Measurements from ENCODE around the gene BANP. TPM values are rescaled to one million over a fixed set of nuclear protein-coding genes. Genes with fewer than 3 reads are reported as not detected.
"Not testable (repeated sequence)": the region's sequence is repeated elsewhere in the genome, so short reads cannot be mapped to it uniquely, and the experiment has no call there.

Gene BANP
- total RNA-seq, 5 donors from 2014 or later (not counting 1 experiment from before 2014, with no cell fraction given), result 57.1 to 81.9 (median 69.4) TPM

DNA sequence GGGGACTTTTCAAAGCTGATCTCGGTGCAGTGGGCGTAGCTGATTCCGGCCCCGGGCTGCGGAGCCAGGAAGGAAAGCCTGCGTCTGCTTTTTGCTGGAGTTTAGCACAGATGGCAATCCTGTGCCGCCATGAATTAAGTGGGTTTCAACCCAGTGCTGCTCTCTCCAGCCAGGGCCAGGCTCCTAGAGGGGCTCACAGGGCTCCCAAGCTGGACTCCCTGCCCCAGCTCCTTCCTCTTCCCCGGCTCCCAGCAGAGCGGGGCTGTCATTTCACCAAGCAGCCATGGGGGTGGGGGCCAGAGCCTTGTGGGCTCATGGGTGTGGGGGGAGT lies 140.7 kb downstream of the BANP start:
- POLR2A ChIA-PET; H3K4me3 ChIP-seq (ENCODE audit: control insufficient read depth in 1 of 2, extremely low read depth in 1 of 2, low read length in 1 of 2); DNase-seq; H3K36me3 Mint-ChIP-seq; H3K27me3 Mint-ChIP-seq; H3K4me3 Mint-ChIP-seq; ATAC-seq (replicated peaks in 1 of 4); H3K27ac ChIP-seq (ENCODE audit: low read length); H3K9me3 Mint-ChIP-seq; H3K4me1 Mint-ChIP-seq; CTCF ChIA-PET; H3K4me1 ChIP-seq (ENCODE audit: control insufficient read depth in 1 of 2, extremely low read depth in 1 of 2, insufficient read depth in 2 of 2, low read length in 2 of 2); H3K9me3 ChIP-seq; H3K27me3 ChIP-seq (replicated peaks in 1 of 2; ENCODE audit: control insufficient read depth in 2 of 2, extremely low read depth in 1 of 2, insufficient read depth in 2 of 2, low read length in 1 of 2); H3K36me3 ChIP-seq (ENCODE audit: control insufficient read depth in 2 of 2, extremely low read depth in 1 of 2, insufficient read depth in 1 of 2, low read length in 1 of 2); H3K27ac Mint-ChIP-seq: not testable (repeated sequence)
- 29% methylated on average over 7 of the region's 9 CpGs for whole genome bisulfite sequencing (ENCODE audit: insufficient coverage)

DNA sequence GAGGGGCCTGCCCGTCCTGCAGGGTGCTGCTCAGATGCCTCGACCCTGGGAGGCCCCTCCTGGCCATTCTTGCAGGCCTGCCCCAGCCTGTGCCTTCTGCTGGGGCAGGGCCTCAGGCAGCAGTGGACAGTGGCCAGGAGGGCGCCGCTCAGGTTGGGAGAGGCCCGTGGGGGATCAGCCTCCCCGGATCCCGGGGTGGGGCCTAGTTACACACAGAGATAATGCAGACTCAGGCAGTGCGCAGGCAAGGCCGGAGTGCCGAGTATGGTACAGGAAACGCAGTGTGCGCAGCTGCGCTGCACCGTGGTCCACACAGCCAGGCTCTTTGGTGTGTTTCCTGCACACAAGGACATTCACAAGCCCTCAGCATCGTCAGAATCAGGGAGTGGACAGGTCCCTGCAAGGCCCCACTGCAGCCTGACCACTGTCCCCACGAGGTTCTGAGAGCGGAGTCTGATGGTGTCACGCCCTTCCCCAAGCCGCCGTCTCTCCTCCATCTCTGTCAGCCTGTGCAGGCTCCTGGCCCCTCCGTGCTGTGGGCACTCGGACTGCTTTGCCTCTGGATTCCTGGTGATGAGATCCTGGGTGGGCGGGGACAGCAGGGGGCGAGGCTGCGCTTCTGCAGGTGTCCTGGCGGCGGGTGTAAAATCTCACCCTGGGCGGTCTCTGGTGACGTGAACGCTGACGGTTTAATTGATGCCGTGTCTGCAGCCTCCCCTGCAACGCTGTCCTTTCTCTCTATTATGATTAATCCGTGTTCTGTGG lies 141.7 kb downstream of the BANP start:
- H3K36me3 ChIP-seq (ENCODE audit: control insufficient read depth in 2 of 2, extremely low read depth in 1 of 2, insufficient read depth in 1 of 2, low read length in 1 of 2); H3K9me3 ChIP-seq; H3K27me3 ChIP-seq (replicated peaks in 1 of 2; ENCODE audit: control insufficient read depth in 2 of 2, extremely low read depth in 1 of 2, insufficient read depth in 2 of 2, low read length in 1 of 2); H3K4me3 Mint-ChIP-seq; H3K27ac ChIP-seq (ENCODE audit: low read length); ATAC-seq (replicated peaks in 1 of 4); H3K27me3 Mint-ChIP-seq; H3K4me1 Mint-ChIP-seq; DNase-seq; H3K4me3 ChIP-seq (ENCODE audit: control insufficient read depth in 1 of 2, extremely low read depth in 1 of 2, low read length in 1 of 2); POLR2A ChIA-PET; H3K4me1 ChIP-seq (ENCODE audit: control insufficient read depth in 1 of 2, extremely low read depth in 1 of 2, insufficient read depth in 2 of 2, low read length in 2 of 2); H3K36me3 Mint-ChIP-seq; H3K27ac Mint-ChIP-seq; H3K9me3 Mint-ChIP-seq; CTCF ChIA-PET: not testable (repeated sequence)
- WGBS (ENCODE audit: insufficient coverage), result 91% methylated on average over 16 of the region's 34 CpGs

DNA sequence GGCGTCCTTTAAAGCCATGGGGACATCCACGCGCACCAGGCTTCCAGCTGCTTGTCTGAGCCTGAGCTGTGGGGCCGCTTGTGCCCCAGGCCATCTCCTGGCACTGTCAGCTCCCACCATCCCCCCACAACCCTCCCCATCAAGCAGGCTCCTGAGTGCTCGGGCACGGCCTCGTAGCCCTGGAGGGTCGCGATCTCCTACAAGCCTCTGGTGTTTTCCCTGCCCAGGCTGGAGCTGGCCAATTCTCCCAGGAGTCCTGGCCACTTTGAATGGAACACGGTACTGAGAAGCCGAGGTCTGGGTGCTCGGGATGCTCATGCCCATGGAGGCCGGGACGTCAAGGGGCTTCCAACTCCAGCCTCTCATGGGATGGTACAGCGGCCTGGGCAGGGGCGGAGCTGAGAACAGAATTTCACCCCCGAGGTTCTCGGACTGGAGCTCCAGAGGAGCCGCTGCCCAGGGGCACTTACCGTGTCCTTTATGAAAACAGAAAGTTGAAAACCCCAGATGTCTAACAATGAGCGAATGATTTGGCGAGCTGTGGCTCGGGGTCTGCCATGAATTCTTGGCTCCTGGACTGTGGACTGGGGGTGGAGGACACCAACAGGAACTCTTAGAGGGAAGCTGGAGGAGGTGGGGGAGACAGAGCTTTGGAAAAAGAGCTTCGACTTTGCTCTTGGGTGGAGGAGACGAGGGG lies 142.5 kb downstream of the BANP start:
- ATAC-seq (replicated peaks in 1 of 4); H3K9me3 Mint-ChIP-seq; H3K4me3 Mint-ChIP-seq; H3K27me3 Mint-ChIP-seq; H3K9me3 ChIP-seq; POLR2A ChIA-PET; H3K4me1 ChIP-seq (ENCODE audit: control insufficient read depth in 1 of 2, extremely low read depth in 1 of 2, insufficient read depth in 2 of 2, low read length in 2 of 2); DNase-seq; H3K36me3 Mint-ChIP-seq; H3K27ac Mint-ChIP-seq; H3K27me3 ChIP-seq (replicated peaks in 1 of 2; ENCODE audit: control insufficient read depth in 2 of 2, extremely low read depth in 1 of 2, insufficient read depth in 2 of 2, low read length in 1 of 2); H3K36me3 ChIP-seq (ENCODE audit: control insufficient read depth in 2 of 2, extremely low read depth in 1 of 2, insufficient read depth in 1 of 2, low read length in 1 of 2); H3K4me1 Mint-ChIP-seq; H3K4me3 ChIP-seq (ENCODE audit: control insufficient read depth in 1 of 2, extremely low read depth in 1 of 2, low read length in 1 of 2); H3K27ac ChIP-seq (ENCODE audit: low read length); CTCF ChIA-PET: not testable (repeated sequence)
- 96% methylated on average over 13 of the region's 25 CpGs for WGBS (ENCODE audit: insufficient coverage)

DNA sequence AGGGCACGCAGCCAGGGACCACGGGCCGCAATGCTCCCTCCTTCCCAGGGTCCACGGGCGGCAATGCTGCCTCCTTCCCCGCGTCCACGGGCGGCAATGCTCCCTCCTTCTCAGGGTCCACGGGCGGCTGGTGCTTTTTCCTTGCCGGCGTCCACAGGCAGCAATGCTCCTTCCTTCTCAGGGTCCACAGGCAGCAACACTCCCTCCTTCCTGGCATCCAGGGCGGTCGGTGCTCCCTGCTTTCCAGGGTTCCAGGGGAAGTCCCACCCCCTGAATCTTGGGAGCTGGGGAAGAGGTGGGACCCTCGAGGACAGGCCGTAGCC lies 143.0 kb downstream of the BANP start:
- H3K4me3 ChIP-seq (ENCODE audit: control insufficient read depth in 1 of 2, extremely low read depth in 1 of 2, low read length in 1 of 2); ATAC-seq (replicated peaks in 1 of 4); H3K9me3 ChIP-seq; H3K27ac Mint-ChIP-seq; DNase-seq; H3K4me1 Mint-ChIP-seq; H3K9me3 Mint-ChIP-seq; H3K27me3 ChIP-seq (replicated peaks in 1 of 2; ENCODE audit: control insufficient read depth in 2 of 2, extremely low read depth in 1 of 2, insufficient read depth in 2 of 2, low read length in 1 of 2); CTCF ChIA-PET; H3K36me3 Mint-ChIP-seq; H3K4me3 Mint-ChIP-seq; POLR2A ChIA-PET; H3K27ac ChIP-seq (ENCODE audit: low read length); H3K4me1 ChIP-seq (ENCODE audit: control insufficient read depth in 1 of 2, extremely low read depth in 1 of 2, insufficient read depth in 2 of 2, low read length in 2 of 2); H3K36me3 ChIP-seq (ENCODE audit: control insufficient read depth in 2 of 2, extremely low read depth in 1 of 2, insufficient read depth in 1 of 2, low read length in 1 of 2): not testable (repeated sequence)
- peaks cover 8 to 13% of the 10 kb centered on the region in 2 donors for H3K27me3 Mint-ChIP-seq
- 95% methylated on average over 14 of the region's 17 CpGs for WGBS (ENCODE audit: insufficient coverage)

DNA sequence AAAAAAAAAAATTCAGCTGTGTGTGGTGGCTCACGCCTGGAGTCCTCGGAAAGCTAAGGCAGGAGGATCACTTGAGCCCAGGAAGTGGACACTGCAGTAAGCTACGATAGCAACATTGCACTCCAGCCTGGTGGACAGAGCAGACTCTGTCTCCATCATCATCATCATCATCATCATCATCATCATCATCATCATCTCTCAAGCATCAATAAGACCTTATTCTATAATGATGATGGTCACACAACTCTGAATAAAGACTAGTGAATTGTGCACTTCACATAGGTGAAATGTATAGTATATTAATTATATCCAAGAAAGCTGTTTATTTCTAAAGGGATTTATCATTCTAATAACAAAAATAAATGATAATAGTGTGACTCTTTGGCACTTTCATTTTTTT lies 143.7 kb downstream of the BANP start:
- peaks cover 12 to 18% of the 10 kb centered on the region in 2 donors for H3K27me3 Mint-ChIP-seq
- H3K4me1 ChIP-seq (ENCODE audit: control insufficient read depth in 1 of 2, extremely low read depth in 1 of 2, insufficient read depth in 2 of 2, low read length in 2 of 2); H3K4me1 Mint-ChIP-seq; DNase-seq; H3K27me3 ChIP-seq (replicated peaks in 1 of 2; ENCODE audit: control insufficient read depth in 2 of 2, extremely low read depth in 1 of 2, insufficient read depth in 2 of 2, low read length in 1 of 2); H3K4me3 ChIP-seq (ENCODE audit: control insufficient read depth in 1 of 2, extremely low read depth in 1 of 2, low read length in 1 of 2); H3K36me3 Mint-ChIP-seq; H3K36me3 ChIP-seq (ENCODE audit: control insufficient read depth in 2 of 2, extremely low read depth in 1 of 2, insufficient read depth in 1 of 2, low read length in 1 of 2); ATAC-seq (replicated peaks in 1 of 4); H3K9me3 Mint-ChIP-seq; POLR2A ChIA-PET; H3K4me3 Mint-ChIP-seq; H3K27ac ChIP-seq (ENCODE audit: low read length); CTCF ChIA-PET; H3K27ac Mint-ChIP-seq; H3K9me3 ChIP-seq: not testable (repeated sequence)
- 91% methylated on average over 3 of the region's 3 CpGs for WGBS (ENCODE audit: insufficient coverage)

DNA sequence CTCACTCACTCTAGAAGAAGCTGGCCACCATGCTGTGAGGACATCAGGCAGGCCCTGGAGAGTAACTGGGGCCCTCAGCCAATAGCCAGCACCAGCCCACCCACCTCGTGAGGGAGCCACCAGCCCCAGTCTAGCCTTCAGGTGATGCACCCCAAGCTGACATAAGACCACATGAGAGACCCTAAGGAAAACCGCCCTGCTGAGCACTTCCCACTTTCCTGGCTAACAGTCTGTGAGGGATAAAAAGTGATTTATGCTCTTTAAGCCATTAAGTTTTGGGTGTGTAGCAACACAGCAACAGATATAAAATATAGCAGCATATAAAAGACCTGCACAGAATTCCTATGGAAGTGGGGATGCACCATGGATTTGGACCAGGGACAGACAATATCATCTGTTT lies 145.4 kb downstream of the BANP start:
- H3K9me3 Mint-ChIP-seq; H3K36me3 ChIP-seq (ENCODE audit: control insufficient read depth in 2 of 2, extremely low read depth in 1 of 2, insufficient read depth in 1 of 2, low read length in 1 of 2); H3K4me1 ChIP-seq (ENCODE audit: control insufficient read depth in 1 of 2, extremely low read depth in 1 of 2, insufficient read depth in 2 of 2, low read length in 2 of 2); POLR2A ChIA-PET; H3K9me3 ChIP-seq; ATAC-seq (replicated peaks in 1 of 4); H3K27ac ChIP-seq (ENCODE audit: low read length); H3K27ac Mint-ChIP-seq; CTCF ChIA-PET; H3K4me3 ChIP-seq (ENCODE audit: control insufficient read depth in 1 of 2, extremely low read depth in 1 of 2, low read length in 1 of 2); H3K4me3 Mint-ChIP-seq; DNase-seq; H3K36me3 Mint-ChIP-seq; H3K4me1 Mint-ChIP-seq: not testable (repeated sequence)
- no CpG with 5 or more reads among the region's 2 CpGs for WGBS (ENCODE audit: insufficient coverage)
- H3K27me3 ChIP-seq (replicated peaks in 1 of 2; ENCODE audit: control insufficient read depth in 2 of 2, extremely low read depth in 1 of 2, insufficient read depth in 2 of 2, low read length in 1 of 2), result peaks cover 2 to 19% of the 10 kb centered on the region in 2 experiments
- peaks cover 12 to 22% of the 10 kb centered on the region in 2 donors for H3K27me3 Mint-ChIP-seq
